Panc1 (cell line): ENCODE measurements around the gene SUPV3L1. TPM values are rescaled to one million over a fixed set of nuclear protein-coding genes. Genes with fewer than 3 reads are reported as not detected.

Source experiments
- ATAC-seq: fragments of 200-7000 bp; cut with Tn5 transposase; 2 replicates; pipeline ENCODE4 v1.9.1; 2020; ENCODE audit warnings: mild to moderate bottlenecking, moderate library complexity
- BruUV-seq: library from RNA; stranded (reverse); fragments of 400-500 nt; replicated peaks from 2 replicates; lab custom pipeline; 2021; lab: Mats Ljungman, UMichigan
- CTCF ChIA-PET: fragments of 300-600 bp; sonication (Branson Sonifier 250); formaldehyde crosslinking; loops from one replicate; lab custom pipeline; 2022; ENCODE audit warnings: antibody characterized with exemption; lab: Charles Lee
- POLR2A ChIA-PET: fragments of 300-600 bp; sonication (Branson Sonifier 250); formaldehyde crosslinking; loops from one replicate; lab custom pipeline; 2022; ENCODE audit warnings: antibody characterized with exemption; lab: Charles Lee
- DNase-seq: peaks from one replicate; pipeline ENCODE4 v3.0.0-alpha.2; 2010; ENCODE audit warnings: low read depth, low spot score
- H3K27ac ChIP-seq: 2 replicates; pipeline ENCODE4 v1.5.1; 2011; ENCODE audit warnings: mild to moderate bottlenecking, low read length, inconsistent platforms
- H3K27me3 ChIP-seq: fragments of 200-500 bp; sonication (Bioruptor generic); 2 replicates; pipeline ENCODE4 v1.6.0; 2014; ENCODE audit warnings: low read length, inconsistent platforms; ENCODE audit not compliant: control insufficient read depth, insufficient read depth
- H3K36me3 ChIP-seq: fragments of 200-500 bp; sonication (Bioruptor generic); 2 replicates; pipeline ENCODE4 v1.5.1; 2014; ENCODE audit warnings: inconsistent platforms, mild to moderate bottlenecking, low read length, moderate library complexity; ENCODE audit not compliant: control insufficient read depth, insufficient read depth
- H3K4me1 ChIP-seq: 2 replicates; pipeline ENCODE4 v1.5.1; 2011; ENCODE audit warnings: inconsistent platforms, mild to moderate bottlenecking, low read length, moderate library complexity; ENCODE audit not compliant: control insufficient read depth, insufficient read depth
- H3K4me3 ChIP-seq, 2 experiments: 2 replicates each; pipeline ENCODE4 v1.5.1; 2011 to 2012; ENCODE audit warnings: low read depth in 2 of 2, low read length in 2 of 2, mild to moderate bottlenecking in 2 of 2, inconsistent platforms in 1 of 2, moderate library complexity in 1 of 2
- H3K9me3 ChIP-seq: fragments of 200-500 bp; sonication (Bioruptor generic); 2 replicates; pipeline ENCODE4 v1.5.1; 2014; ENCODE audit warnings: low read depth, mild to moderate bottlenecking, inconsistent platforms, low read length, moderate library complexity; ENCODE audit not compliant: control insufficient read depth, insufficient read depth
- POLR2AphosphoS5 ChIP-seq: IDR thresholded peaks from 2 replicates; pipeline ENCODE4 v1.6.1; 2012; ENCODE audit warnings: mild to moderate bottlenecking, low read depth, low read length, moderate library complexity
- SIN3A ChIP-seq: IDR thresholded peaks from 2 replicates; pipeline ENCODE4 v1.6.1; 2012; ENCODE audit warnings: low read depth, mild to moderate bottlenecking, low read length, moderate library complexity, borderline replicate concordance; ENCODE audit not compliant: insufficient read depth
- TCF7L2 ChIP-seq: IDR thresholded peaks from 2 replicates; pipeline ENCODE4 v1.6.1; 2011; ENCODE audit warnings: mild to moderate bottlenecking, low read depth, low read length, inconsistent platforms
- in situ Hi-C: cut with HindIII; loops from 2 replicates; pipeline ENCODE4 v1.10.0; 2016; ENCODE audit warnings: low sequenced_read_pairs, low pct_unique_long_range_greater_than_20kb
- intact Hi-C: fragments of 100-400 bp; cut with micrococcal nuclease; formaldehyde crosslinking; loops from one replicate; pipeline ENCODE4 v1.10.0; 2022; ENCODE audit not compliant: unreplicated experiment
- total RNA-seq: library from RNA; stranded (reverse); gene quantifications from one replicate; pipeline ENCODE4 v1.2.1, GENCODE V29; 2021; ENCODE audit not compliant: unreplicated experiment
- TF ChIP-seq, protein P1 (sequence below), 2 experiments: IDR thresholded peaks; 2 replicates each; pipeline ENCODE4 v1.6.1; 2011 to 2012; ENCODE audit warnings: low read depth in 2 of 2, control low read depth in 1 of 2, low read length in 1 of 2, mild to moderate bottlenecking in 1 of 2, moderate library complexity in 1 of 2; ENCODE audit not compliant: insufficient read depth in 1 of 2
- TF ChIP-seq, protein P2 (sequence below): fragments of 450-650 bp; IDR thresholded peaks from 2 replicates; pipeline ENCODE4 v1.5.1; 2017; ENCODE audit warnings: mild to moderate bottlenecking

SUPV3L1 gene
- total RNA-seq, 1 experiment from 2014 or later = 65.0 TPM

- ChIA-PET POLR2A (no interaction called here), CTCF (no interaction called here)
- Histone ChIP-seq H3K27me3 (no peaks in the 10 kb centered on the region), H3K4me3 (no peak overlapping the region), H3K4me1 (0 out of 2 replicates have a peak, but pooled peaks cover 5% of the 10 kb centered on the region), H3K9me3 (no peaks in the 10 kb centered on the region), H3K36me3 (no peaks in the 10 kb centered on the region), H3K27ac (no peak overlapping the region)
- TF ChIP-seq, protein P1, sequence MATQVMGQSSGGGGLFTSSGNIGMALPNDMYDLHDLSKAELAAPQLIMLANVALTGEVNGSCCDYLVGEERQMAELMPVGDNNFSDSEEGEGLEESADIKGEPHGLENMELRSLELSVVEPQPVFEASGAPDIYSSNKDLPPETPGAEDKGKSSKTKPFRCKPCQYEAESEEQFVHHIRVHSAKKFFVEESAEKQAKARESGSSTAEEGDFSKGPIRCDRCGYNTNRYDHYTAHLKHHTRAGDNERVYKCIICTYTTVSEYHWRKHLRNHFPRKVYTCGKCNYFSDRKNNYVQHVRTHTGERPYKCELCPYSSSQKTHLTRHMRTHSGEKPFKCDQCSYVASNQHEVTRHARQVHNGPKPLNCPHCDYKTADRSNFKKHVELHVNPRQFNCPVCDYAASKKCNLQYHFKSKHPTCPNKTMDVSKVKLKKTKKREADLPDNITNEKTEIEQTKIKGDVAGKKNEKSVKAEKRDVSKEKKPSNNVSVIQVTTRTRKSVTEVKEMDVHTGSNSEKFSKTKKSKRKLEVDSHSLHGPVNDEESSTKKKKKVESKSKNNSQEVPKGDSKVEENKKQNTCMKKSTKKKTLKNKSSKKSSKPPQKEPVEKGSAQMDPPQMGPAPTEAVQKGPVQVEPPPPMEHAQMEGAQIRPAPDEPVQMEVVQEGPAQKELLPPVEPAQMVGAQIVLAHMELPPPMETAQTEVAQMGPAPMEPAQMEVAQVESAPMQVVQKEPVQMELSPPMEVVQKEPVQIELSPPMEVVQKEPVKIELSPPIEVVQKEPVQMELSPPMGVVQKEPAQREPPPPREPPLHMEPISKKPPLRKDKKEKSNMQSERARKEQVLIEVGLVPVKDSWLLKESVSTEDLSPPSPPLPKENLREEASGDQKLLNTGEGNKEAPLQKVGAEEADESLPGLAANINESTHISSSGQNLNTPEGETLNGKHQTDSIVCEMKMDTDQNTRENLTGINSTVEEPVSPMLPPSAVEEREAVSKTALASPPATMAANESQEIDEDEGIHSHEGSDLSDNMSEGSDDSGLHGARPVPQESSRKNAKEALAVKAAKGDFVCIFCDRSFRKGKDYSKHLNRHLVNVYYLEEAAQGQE (IDR thresholded peaks at IDR 0.05; ENCODE audit: insufficient read depth in 1 of 2, low read depth in 2 of 2, low read length in 1 of 2) = no peak
- TF ChIP-seq, protein P2, sequence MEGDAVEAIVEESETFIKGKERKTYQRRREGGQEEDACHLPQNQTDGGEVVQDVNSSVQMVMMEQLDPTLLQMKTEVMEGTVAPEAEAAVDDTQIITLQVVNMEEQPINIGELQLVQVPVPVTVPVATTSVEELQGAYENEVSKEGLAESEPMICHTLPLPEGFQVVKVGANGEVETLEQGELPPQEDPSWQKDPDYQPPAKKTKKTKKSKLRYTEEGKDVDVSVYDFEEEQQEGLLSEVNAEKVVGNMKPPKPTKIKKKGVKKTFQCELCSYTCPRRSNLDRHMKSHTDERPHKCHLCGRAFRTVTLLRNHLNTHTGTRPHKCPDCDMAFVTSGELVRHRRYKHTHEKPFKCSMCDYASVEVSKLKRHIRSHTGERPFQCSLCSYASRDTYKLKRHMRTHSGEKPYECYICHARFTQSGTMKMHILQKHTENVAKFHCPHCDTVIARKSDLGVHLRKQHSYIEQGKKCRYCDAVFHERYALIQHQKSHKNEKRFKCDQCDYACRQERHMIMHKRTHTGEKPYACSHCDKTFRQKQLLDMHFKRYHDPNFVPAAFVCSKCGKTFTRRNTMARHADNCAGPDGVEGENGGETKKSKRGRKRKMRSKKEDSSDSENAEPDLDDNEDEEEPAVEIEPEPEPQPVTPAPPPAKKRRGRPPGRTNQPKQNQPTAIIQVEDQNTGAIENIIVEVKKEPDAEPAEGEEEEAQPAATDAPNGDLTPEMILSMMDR = no peak
- TF ChIP-seq POLR2AphosphoS5 (no peak), TCF7L2 (no peak), SIN3A (no peak)
- in situ Hi-C loops = no loop called here
- intact Hi-C loops = no loop called here
- ATAC-seq (no peak), DNase-seq (no peak)
- no TSS peak for BruUV-seq
These were observed 49.5 kb downstream of the SUPV3L1 start for GRCh38 chr10:69229616-69229916.

- CTCF ChIA-PET = no interaction called here
- 0 out of 2 replicates have a peak, but pooled peaks cover 5% of the 10 kb centered on the region for H3K4me1 ChIP-seq
- DNase-seq (no peak), ATAC-seq (no peak)
- intact Hi-C loops (loop anchor here (10.0 kb wide), 1 partner anchor 405 kb away; the partner anchor contains the start of gene FAM241B), in situ Hi-C loops (no loop called here)
- H3K36me3 ChIP-seq = no peaks in the 10 kb centered on the region
- H3K27ac ChIP-seq = no peak overlapping the region
- H3K27me3 ChIP-seq = no peaks in the 10 kb centered on the region
- TF ChIP-seq, protein P1 (IDR thresholded peaks at IDR 0.05; ENCODE audit: insufficient read depth in 1 of 2, low read depth in 2 of 2, low read length in 1 of 2) = no peak
- TF ChIP-seq TCF7L2 (no peak), SIN3A (no peak)
- POLR2A ChIA-PET = no interaction called here
- no peak overlapping the region for H3K4me3 ChIP-seq
- BruUV-seq = no TSS peak
- H3K9me3 ChIP-seq = no peaks in the 10 kb centered on the region
These were observed 50.1 kb downstream of the SUPV3L1 start for GRCh38 chr10:69230128-69230527.
